Measurements from ENCODE around the gene NSDHL. TPM values are rescaled to one million over a fixed set of nuclear protein-coding genes. Genes with fewer than 3 reads are reported as not detected.

The NSDHL gene
- total and polyA plus RNA-seq, 12 donors = 7.1 to 228 (median 23.4) TPM

DNA sequence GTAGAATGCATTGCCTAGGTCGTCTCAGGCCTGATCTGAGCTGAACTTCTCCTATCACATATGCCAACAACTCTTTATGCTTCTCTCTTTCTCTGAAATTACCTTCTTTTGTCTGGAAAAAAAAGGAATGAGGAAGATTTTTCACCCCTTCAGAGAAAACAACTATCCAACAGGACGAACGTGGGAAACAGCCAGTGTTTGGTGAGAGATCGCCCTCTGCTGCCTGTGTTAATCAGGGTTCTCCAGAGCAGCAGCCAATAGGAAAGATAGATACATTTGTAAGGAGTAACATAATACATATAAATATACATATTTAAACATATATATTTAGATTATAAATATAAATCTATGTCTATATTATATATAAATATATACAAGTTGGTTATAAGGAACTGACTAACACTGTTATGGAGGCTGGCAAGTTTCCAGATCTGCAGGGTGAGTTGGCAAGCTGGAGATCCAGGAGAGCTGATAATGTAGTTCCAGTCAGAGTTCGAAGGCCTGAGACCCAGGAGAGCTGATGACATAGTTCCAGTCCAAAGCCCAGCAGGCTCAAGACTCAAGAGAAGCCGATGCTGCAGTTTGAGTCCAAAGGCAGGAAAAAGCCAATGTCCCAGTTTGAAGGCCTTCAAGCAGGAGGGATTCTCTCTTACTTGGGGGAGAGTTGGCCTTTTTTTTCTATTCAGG is 13.6 kb upstream of the NSDHL start:
- TF ChIP-seq, protein P1, sequence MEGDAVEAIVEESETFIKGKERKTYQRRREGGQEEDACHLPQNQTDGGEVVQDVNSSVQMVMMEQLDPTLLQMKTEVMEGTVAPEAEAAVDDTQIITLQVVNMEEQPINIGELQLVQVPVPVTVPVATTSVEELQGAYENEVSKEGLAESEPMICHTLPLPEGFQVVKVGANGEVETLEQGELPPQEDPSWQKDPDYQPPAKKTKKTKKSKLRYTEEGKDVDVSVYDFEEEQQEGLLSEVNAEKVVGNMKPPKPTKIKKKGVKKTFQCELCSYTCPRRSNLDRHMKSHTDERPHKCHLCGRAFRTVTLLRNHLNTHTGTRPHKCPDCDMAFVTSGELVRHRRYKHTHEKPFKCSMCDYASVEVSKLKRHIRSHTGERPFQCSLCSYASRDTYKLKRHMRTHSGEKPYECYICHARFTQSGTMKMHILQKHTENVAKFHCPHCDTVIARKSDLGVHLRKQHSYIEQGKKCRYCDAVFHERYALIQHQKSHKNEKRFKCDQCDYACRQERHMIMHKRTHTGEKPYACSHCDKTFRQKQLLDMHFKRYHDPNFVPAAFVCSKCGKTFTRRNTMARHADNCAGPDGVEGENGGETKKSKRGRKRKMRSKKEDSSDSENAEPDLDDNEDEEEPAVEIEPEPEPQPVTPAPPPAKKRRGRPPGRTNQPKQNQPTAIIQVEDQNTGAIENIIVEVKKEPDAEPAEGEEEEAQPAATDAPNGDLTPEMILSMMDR (IDR thresholded peaks at IDR 0.05) = peak in 4 of 6 experiments; percentile 13 to 40 (median 30)
- TF ChIP-seq POLR2A (IDR thresholded peaks at IDR 0.05) = no peak
- H3K4me3 ChIP-seq = no peak overlapping the region
- DNase-seq = peak in 3 of 7 donors; percentile 28 to 72 (median 37)
- intact Hi-C loops (cut with DNase I) = no loop called here
- no peaks in the 10 kb centered on the region for H3K36me3 ChIP-seq (replicated peaks in 1 of 2)
- no peaks in the 10 kb centered on the region for H3K4me1 ChIP-seq (replicated peaks in 1 of 2)
- H3K27me3 ChIP-seq = no peaks in the 10 kb centered on the region
- no peak overlapping the region for H3K27ac ChIP-seq
- no peaks in the 10 kb centered on the region for H3K9me3 ChIP-seq (replicated peaks in 1 of 3)
- 25 to 34% (median 31%) methylated on average over 5 to 6 of the region's 6 CpGs for WGBS, 4 donors

DNA sequence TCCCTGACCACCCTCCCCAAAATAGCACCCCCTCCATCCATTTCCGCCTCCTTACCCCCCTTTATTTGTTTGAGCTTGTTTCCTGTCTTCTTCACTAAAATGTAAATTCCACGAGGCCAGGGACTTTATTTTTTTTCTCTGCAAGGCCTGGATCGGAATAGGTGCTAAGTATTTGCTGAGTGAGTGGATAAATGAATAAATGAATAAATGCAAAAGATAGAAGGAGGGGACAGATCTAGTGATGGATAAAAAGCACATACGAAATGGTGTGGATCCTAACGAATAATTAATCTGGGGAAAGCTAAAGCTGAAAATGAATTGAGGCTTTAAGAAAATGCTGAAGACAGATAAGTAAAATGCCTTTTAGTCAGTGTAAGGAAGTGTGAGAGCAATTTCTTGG is 12.5 kb upstream of the NSDHL start:
- no peak for DNase-seq
- Histone ChIP-seq H3K36me3 (replicated peaks in 1 of 2) (no peaks in the 10 kb centered on the region), H3K4me1 (replicated peaks in 1 of 2) (no peaks in the 10 kb centered on the region), H3K4me3 (no peak overlapping the region), H3K27me3 (no peaks in the 10 kb centered on the region), H3K27ac (no peak overlapping the region), H3K9me3 (replicated peaks in 1 of 3) (no peaks in the 10 kb centered on the region)
- intact Hi-C loops (cut with DNase I) = no loop called here
- no peak for TF ChIP-seq POLR2A (IDR thresholded peaks at IDR 0.05)
- TF ChIP-seq, protein P1 (IDR thresholded peaks at IDR 0.05) = no peak
- WGBS, 4 donors = 70 to 78% (median 77%) methylated on average over 5 of the region's 5 CpGs

DNA sequence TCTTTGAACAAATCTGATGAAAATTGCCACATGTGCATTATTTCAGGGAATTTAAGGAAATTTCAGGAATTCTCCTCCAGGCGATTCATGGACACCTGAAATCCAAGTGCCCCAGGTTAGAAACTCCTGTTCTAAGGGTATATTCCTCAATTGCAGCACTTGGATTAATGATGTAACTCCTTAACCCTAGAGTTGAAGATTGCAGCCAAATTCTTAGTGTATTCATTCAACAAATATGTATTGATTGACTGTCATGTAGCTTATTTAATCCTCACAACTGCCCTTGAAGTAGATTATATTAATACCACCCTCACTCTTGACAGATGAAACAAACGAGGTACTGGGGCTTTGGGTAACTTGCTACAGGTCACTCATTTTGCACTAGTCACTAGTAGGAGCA is 11.6 kb upstream of the NSDHL start:
- no peak for DNase-seq
- H3K9me3 ChIP-seq (replicated peaks in 1 of 3) = no peaks in the 10 kb centered on the region
- no peaks in the 10 kb centered on the region for H3K36me3 ChIP-seq (replicated peaks in 1 of 2)
- H3K27ac ChIP-seq = no peak overlapping the region
- no peaks in the 10 kb centered on the region for H3K27me3 ChIP-seq
- intact Hi-C loops (cut with DNase I) = no loop called here
- H3K4me1 ChIP-seq (replicated peaks in 1 of 2) = no peaks in the 10 kb centered on the region
- TF ChIP-seq, protein P1 (IDR thresholded peaks at IDR 0.05) = no peak
- no peak for TF ChIP-seq POLR2A (IDR thresholded peaks at IDR 0.05)
- no peak overlapping the region for H3K4me3 ChIP-seq
- 47 to 74% (median 62%) methylated on average over 2 of the region's 2 CpGs for WGBS, 4 donors

DNA sequence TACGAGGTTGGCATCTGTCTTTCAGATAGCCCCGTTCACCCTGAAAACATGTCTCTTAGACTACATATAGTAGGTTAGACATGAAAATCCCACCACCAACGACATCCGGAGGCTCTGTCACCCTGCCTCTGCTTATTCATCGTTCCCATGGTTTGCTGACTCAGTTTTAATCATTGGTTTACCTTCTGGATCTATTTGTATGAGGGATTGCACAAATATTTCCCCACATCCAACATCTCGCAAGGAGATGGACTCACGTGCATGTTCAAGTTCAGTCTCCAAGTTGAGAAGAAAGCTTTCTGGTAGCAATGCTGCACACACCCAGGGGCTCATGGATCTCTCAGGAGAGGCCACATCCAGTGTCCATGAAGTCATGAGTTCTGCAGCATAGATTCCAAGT is 11.1 kb upstream of the NSDHL start:
- TF ChIP-seq, protein P1 (IDR thresholded peaks at IDR 0.05) = no peak
- no peak for TF ChIP-seq POLR2A (IDR thresholded peaks at IDR 0.05)
- WGBS, 4 donors = 67 to 84% (median 75%) methylated on average over 5 to 7 of the region's 7 CpGs
- Histone ChIP-seq H3K27me3 (no peaks in the 10 kb centered on the region), H3K4me1 (replicated peaks in 1 of 2) (no peaks in the 10 kb centered on the region), H3K9me3 (replicated peaks in 1 of 3) (no peaks in the 10 kb centered on the region), H3K4me3 (no peak overlapping the region), H3K27ac (no peak overlapping the region), H3K36me3 (replicated peaks in 1 of 2) (no peaks in the 10 kb centered on the region)
- DNase-seq = no peak
- intact Hi-C loops (cut with DNase I) = no loop called here
